HG03139 (cell line): ENCODE data around the gene KIF17.
"Not testable (repeated sequence)": the region's sequence is repeated elsewhere in the genome, so short reads cannot be mapped to it uniquely, and the experiment has no call there.

Source experiments
- ATAC-seq: cut with Tn5 transposase; IDR thresholded peaks from one replicate; pipeline ENCODE4 v1.9.1; 2021; ENCODE audit not compliant: unreplicated experiment

Gene KIF17

GRCh38 chr1:20727746-20728316 lies 10.0 kb upstream of the KIF17 start:
- no peak for ATAC-seq

GRCh38 chr1:20726932-20727745 lies 9.3 kb upstream of the KIF17 start:
- ATAC-seq: no peak

GRCh38 chr1:20726118-20726911 lies 8.5 kb upstream of the KIF17 start:
- ATAC-seq: no peak

- no peak for ATAC-seq
These were observed 7.6 kb upstream of the KIF17 start for GRCh38 chr1:20725189-20726117.

- no peak for ATAC-seq
These were observed 6.8 kb upstream of the KIF17 start for GRCh38 chr1:20724364-20725188.

GRCh38 chr1:20723537-20724363 lies 5.9 kb upstream of the KIF17 start:
- no peak for ATAC-seq

- ATAC-seq: no peak
These were observed 5.3 kb upstream of the KIF17 start for GRCh38 chr1:20723159-20723536.

GRCh38 chr1:20721117-20722061 lies 3.6 kb upstream of the KIF17 start:
- ATAC-seq: no peak

- no peak for ATAC-seq
These were observed 2.9 kb upstream of the KIF17 start for GRCh38 chr1:20720631-20721091.

GRCh38 chr1:20719871-20720620 lies 2.2 kb upstream of the KIF17 start:
- ATAC-seq: no peak

- no peak for ATAC-seq
These were observed 1.5 kb upstream of the KIF17 start for GRCh38 chr1:20719261-20719660.

- not testable (repeated sequence) for ATAC-seq
These were observed 606 bp upstream of the KIF17 start for GRCh38 chr1:20718343-20718882.

- ATAC-seq: no peak
These were observed 1.6 kb downstream of the KIF17 start for GRCh38 chr1:20716232-20716631.

- ATAC-seq: no peak
These were observed 2.4 kb downstream of the KIF17 start for GRCh38 chr1:20715406-20715805.

GRCh38 chr1:20713440-20713839 lies 4.4 kb downstream of the KIF17 start:
- ATAC-seq: no peak

GRCh38 chr1:20712215-20712577 lies 5.6 kb downstream of the KIF17 start:
- no peak for ATAC-seq
